SK-N-SH (cell line): ENCODE results near the gene EXOC6B.

ENCODE experiments used
- GABPA ChIP-seq: IDR thresholded peaks from 2 replicates; pipeline ENCODE4 v1.4.0; 2012; ENCODE audit warnings: low read depth, mild to moderate bottlenecking
- MXI1 ChIP-seq: IDR thresholded peaks from 2 replicates; pipeline ENCODE4 v1.6.1; 2012; ENCODE audit warnings: mild to moderate bottlenecking, low read depth, low read length, improper control_type of control experiment
- SMC3 ChIP-seq: IDR thresholded peaks from 2 replicates; pipeline ENCODE4 v1.6.1; 2012; ENCODE audit warnings: low read depth, low read length, improper control_type of control experiment

DNA sequence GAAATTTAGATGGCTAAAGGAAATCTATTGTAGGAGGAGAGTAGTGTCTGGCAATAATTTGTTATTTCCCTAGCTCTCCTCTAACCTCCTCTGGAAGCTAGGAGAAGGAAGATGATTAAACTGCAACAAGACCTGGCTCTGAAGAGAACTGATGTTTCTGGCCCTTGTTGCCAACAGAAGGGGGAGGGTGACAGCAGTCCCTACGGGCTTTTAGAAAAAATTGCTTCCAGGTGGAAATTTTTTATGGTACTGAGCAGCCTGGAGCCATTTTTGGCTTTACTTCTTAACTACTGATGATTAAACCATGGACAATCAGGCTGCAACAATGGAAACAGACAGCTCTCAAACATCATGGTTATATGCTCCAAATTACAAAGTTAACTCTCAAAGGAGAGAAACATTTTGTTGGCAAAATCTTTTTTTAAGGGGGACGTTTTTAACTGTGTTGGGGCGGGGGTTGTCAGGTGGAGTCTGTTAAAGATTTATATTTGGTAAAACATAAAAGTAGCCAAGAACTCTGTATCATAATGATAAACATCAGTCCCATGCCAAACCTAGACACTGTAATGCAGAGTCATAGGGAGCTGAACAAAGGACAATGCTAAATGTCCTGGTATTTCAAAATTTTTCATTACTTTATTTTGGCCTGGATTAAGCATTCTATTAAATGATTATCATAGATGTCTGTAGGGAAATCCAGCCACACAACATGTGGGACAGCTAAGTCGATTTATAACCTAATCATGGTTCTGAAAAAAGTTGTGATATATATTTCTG lies 70.0 kb downstream of the EXOC6B start:
- no peak for TF ChIP-seq MXI1
- no peak for TF ChIP-seq GABPA
- TF ChIP-seq SMC3, result no peak
